Loucy (cell line): ENCODE data around the gene PHACTR1.

Source experiments
- H2AFZ ChIP-seq: fragments of 200-600 bp; sonication (generic); 2 replicates; pipeline ENCODE4 v1.6.0; 2016; ENCODE audit warnings: antibody characterized with exemption, mild to moderate bottlenecking, low read length, moderate library complexity
- H3F3A ChIP-seq: fragments of 200-600 bp; 2 replicates; pipeline ENCODE4 v1.6.0; 2016; ENCODE audit warnings: antibody characterized with exemption, low read depth, mild to moderate bottlenecking
- H3K27me3 ChIP-seq: fragments of 200-600 bp; sonication (generic); 2 replicates; pipeline ENCODE4 v1.6.1; 2014; ENCODE audit warnings: low read length, mild to moderate bottlenecking; ENCODE audit not compliant: insufficient read depth, poor library complexity, severe bottlenecking
- H3K36me3 ChIP-seq: fragments of 200-600 bp; sonication (generic); 2 replicates; pipeline ENCODE4 v1.6.1; 2016; ENCODE audit warnings: low read length; ENCODE audit not compliant: insufficient read depth
- H3K4me1 ChIP-seq: fragments of 200-600 bp; sonication (generic); 2 replicates; pipeline ENCODE4 v1.5.1; 2014; ENCODE audit warnings: low read length, mild to moderate bottlenecking; ENCODE audit not compliant: insufficient read depth, poor library complexity, severe bottlenecking
- H3K4me2 ChIP-seq: fragments of 200-600 bp; sonication (generic); 2 replicates; pipeline ENCODE4 v1.6.0; 2014; ENCODE audit warnings: antibody characterized with exemption, low read length, low read depth, mild to moderate bottlenecking; ENCODE audit not compliant: poor library complexity, severe bottlenecking
- H3K4me3 ChIP-seq: fragments of 200-600 bp; sonication (generic); 2 replicates; pipeline ENCODE4 v1.5.1; 2014; ENCODE audit warnings: low read length, mild to moderate bottlenecking, mixed read lengths; ENCODE audit not compliant: poor library complexity, severe bottlenecking
- H3K79me2 ChIP-seq: fragments of 200-600 bp; sonication (generic); 2 replicates; pipeline ENCODE4 v1.6.1; 2014; ENCODE audit warnings: low read length; ENCODE audit not compliant: insufficient read depth
- H3K9ac ChIP-seq: fragments of 200-600 bp; sonication (generic); 2 replicates; pipeline ENCODE4 v1.6.0; 2014; ENCODE audit warnings: mild to moderate bottlenecking, low read depth, low read length, moderate library complexity; ENCODE audit not compliant: poor library complexity, severe bottlenecking
- H3K9me2 ChIP-seq: fragments of 200-600 bp; sonication (generic); replicated peaks from 2 replicates; pipeline ENCODE4 v1.6.1; 2016; ENCODE audit warnings: low read depth, low read length, mixed read lengths
- H3K9me3 ChIP-seq: fragments of 200-600 bp; sonication (generic); 2 replicates; pipeline ENCODE4 v1.6.1; 2014; ENCODE audit warnings: mild to moderate bottlenecking, antibody characterized with exemption, low read length, low read depth; ENCODE audit not compliant: insufficient read depth
- H4K20me1 ChIP-seq: fragments of 200-600 bp; sonication (generic); 2 replicates; pipeline ENCODE4 v1.6.0; 2014; ENCODE audit warnings: antibody characterized with exemption, low read length, mild to moderate bottlenecking; ENCODE audit not compliant: insufficient read depth, poor library complexity, severe bottlenecking
- EZH2phosphoT487 ChIP-seq: fragments of 200-600 bp; IDR thresholded peaks from 2 replicates; pipeline ENCODE4 v1.6.1; 2018; ENCODE audit warnings: antibody characterized with exemption, mild to moderate bottlenecking, moderate library complexity, borderline replicate concordance
- TF ChIP-seq, protein P1 (sequence below): fragments of 200-600 bp; sonication (generic); conservative IDR thresholded peaks from 2 replicates; pipeline ENCODE4 v1.5.1; 2014; ENCODE audit warnings: mild to moderate bottlenecking, antibody characterized with exemption, low read length

The PHACTR1 gene

GRCh38 chr6:12935637-12936036 is 219.1 kb downstream of the PHACTR1 start:
- H3K36me3 ChIP-seq = no peaks in the 10 kb centered on the region
- H3K4me1 ChIP-seq = peaks cover 24% of the 10 kb centered on the region
- H3F3A ChIP-seq = 0 out of 2 replicates have a peak, but pooled peaks cover 1% of the 10 kb centered on the region
- TF ChIP-seq, protein P1, sequence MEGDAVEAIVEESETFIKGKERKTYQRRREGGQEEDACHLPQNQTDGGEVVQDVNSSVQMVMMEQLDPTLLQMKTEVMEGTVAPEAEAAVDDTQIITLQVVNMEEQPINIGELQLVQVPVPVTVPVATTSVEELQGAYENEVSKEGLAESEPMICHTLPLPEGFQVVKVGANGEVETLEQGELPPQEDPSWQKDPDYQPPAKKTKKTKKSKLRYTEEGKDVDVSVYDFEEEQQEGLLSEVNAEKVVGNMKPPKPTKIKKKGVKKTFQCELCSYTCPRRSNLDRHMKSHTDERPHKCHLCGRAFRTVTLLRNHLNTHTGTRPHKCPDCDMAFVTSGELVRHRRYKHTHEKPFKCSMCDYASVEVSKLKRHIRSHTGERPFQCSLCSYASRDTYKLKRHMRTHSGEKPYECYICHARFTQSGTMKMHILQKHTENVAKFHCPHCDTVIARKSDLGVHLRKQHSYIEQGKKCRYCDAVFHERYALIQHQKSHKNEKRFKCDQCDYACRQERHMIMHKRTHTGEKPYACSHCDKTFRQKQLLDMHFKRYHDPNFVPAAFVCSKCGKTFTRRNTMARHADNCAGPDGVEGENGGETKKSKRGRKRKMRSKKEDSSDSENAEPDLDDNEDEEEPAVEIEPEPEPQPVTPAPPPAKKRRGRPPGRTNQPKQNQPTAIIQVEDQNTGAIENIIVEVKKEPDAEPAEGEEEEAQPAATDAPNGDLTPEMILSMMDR = no peak
- no peak for TF ChIP-seq EZH2phosphoT487
- H3K79me2 ChIP-seq = no peaks in the 10 kb centered on the region
- no peaks in the 10 kb centered on the region for H3K27me3 ChIP-seq
- H3K4me3 ChIP-seq = no peak overlapping the region
- H3K9ac ChIP-seq = no peak overlapping the region
- no peaks in the 10 kb centered on the region for H3K9me2 ChIP-seq
- H3K4me2 ChIP-seq = no peak overlapping the region
- H2AFZ ChIP-seq = no peak overlapping the region
- no peaks in the 10 kb centered on the region for H3K9me3 ChIP-seq
- no peaks in the 10 kb centered on the region for H4K20me1 ChIP-seq

GRCh38 chr6:12937971-12938370 is 221.4 kb downstream of the PHACTR1 start:
- H3K4me2 ChIP-seq = no peak overlapping the region
- no peak overlapping the region for H3K9ac ChIP-seq
- no peaks in the 10 kb centered on the region for H3K27me3 ChIP-seq
- H3K9me3 ChIP-seq = no peaks in the 10 kb centered on the region
- no peaks in the 10 kb centered on the region for H3K9me2 ChIP-seq
- H3F3A ChIP-seq = peaks cover 12% of the 10 kb centered on the region
- no peaks in the 10 kb centered on the region for H4K20me1 ChIP-seq
- H3K4me3 ChIP-seq = no peak overlapping the region
- no peaks in the 10 kb centered on the region for H3K36me3 ChIP-seq
- no peaks in the 10 kb centered on the region for H3K79me2 ChIP-seq
- peaks cover 46% of the 10 kb centered on the region for H3K4me1 ChIP-seq
- no peak for TF ChIP-seq EZH2phosphoT487
- TF ChIP-seq, protein P1 = no peak
- H2AFZ ChIP-seq = no peak overlapping the region

- Histone ChIP-seq H3K79me2 (no peaks in the 10 kb centered on the region), H3K36me3 (no peaks in the 10 kb centered on the region), H3K4me3 (no peak overlapping the region), H3K27me3 (no peaks in the 10 kb centered on the region), H3F3A (peaks cover 12% of the 10 kb centered on the region), H3K4me2 (no peak overlapping the region), H3K9me2 (no peaks in the 10 kb centered on the region), H4K20me1 (no peaks in the 10 kb centered on the region), H2AFZ (no peak overlapping the region), H3K4me1 (peaks cover 57% of the 10 kb centered on the region), H3K9ac (no peak overlapping the region), H3K9me3 (no peaks in the 10 kb centered on the region)
- TF ChIP-seq, protein P1 = no peak
- TF ChIP-seq EZH2phosphoT487 = no peak
These were observed 222.7 kb downstream of the PHACTR1 start for GRCh38 chr6:12939314-12939713.
